Measurements from ENCODE around the gene NR1I2. TPM values are rescaled to one million over a fixed set of nuclear protein-coding genes. Genes with fewer than 3 reads are reported as not detected.

Gene NR1I2
- total and polyA plus RNA-seq, 3 experiments from 2014 or later = 0.35 to 1.0 (median 0.38) TPM

- CTCF ChIA-PET = no interaction called here
- H3K27me3 ChIP-seq (ENCODE audit: insufficient read depth, low read length, poor library complexity, severe bottlenecking) = no peaks in the 10 kb centered on the region
- Mint-ChIP-seq H3K27ac (no peak overlapping the region), H3K4me1 (peaks cover 4 to 9% (median 4%) of the 10 kb centered on the region in 3 donors), H3K36me3 (peaks cover 38 to 72% (median 46%) of the 10 kb centered on the region in 3 donors), H3K27me3 (no peaks in the 10 kb centered on the region), H3K4me3 (no peak overlapping the region), H3K9me3 (peaks cover 0 to 3% (median 3%) of the 10 kb centered on the region in 5 donors)
- H3K4me3 ChIP-seq (ENCODE audit: low read length) = no peak overlapping the region
- no peak for DNase-seq
- POLR2A ChIA-PET = no interaction called here
- peaks cover 18% of the 10 kb centered on the region for H3K36me3 ChIP-seq (ENCODE audit: insufficient read depth, low read length)
- H3K9me3 ChIP-seq (ENCODE audit: low read length) = no peaks in the 10 kb centered on the region
- H3K27ac ChIP-seq (ENCODE audit: low read depth, low read length) = no peak overlapping the region
- H3K4me1 ChIP-seq (ENCODE audit: insufficient read depth, low read length) = no peaks in the 10 kb centered on the region
These were observed 79.8 kb downstream of the NR1I2 start for GRCh38 chr3:119861681-119862080.

- CTCF ChIA-PET = no interaction called here
- H3K9me3 Mint-ChIP-seq = peaks cover 0 to 3% (median 3%) of the 10 kb centered on the region in 5 donors
These were observed 80.7 kb downstream of the NR1I2 start for GRCh38 chr3:119862616-119863015.

DNA sequence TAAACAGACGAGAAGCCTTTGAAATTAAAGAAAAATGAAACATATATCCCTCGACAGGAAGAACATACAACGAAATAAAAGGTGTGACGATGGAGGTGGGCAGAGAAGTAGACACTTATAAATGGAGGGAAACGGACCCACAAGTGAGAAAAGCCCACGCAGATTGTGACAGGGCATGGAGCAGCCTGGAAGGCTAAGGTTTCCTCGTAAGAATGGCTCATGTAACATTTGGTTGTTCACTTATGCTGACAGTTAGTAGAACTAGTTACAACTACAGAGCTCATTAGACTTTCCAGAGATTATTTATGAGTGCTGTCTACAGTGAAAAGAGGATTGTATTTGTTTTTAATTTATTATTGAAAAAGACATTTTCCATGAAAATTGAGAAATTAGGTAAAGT lies 82.6 kb downstream of the NR1I2 start:
- Mint-ChIP-seq H3K4me1 (peaks cover 13 to 16% (median 16%) of the 10 kb centered on the region in 3 donors), H3K36me3 (peaks cover 26 to 59% (median 29%) of the 10 kb centered on the region in 3 donors), H3K4me3 (no peak overlapping the region), H3K27me3 (no peaks in the 10 kb centered on the region), H3K9me3 (peaks cover 0 to 3% (median 0%) of the 10 kb centered on the region in 5 donors), H3K27ac (no peak overlapping the region)
- ChIA-PET POLR2A (interaction anchor here (0.7 kb wide), 1 partner anchor 15 kb away, joined by 3 read pairs; no protein-coding TSS in a partner anchor), CTCF (no interaction called here)
- Histone ChIP-seq H3K27me3 (ENCODE audit: insufficient read depth, low read length, poor library complexity, severe bottlenecking) (no peaks in the 10 kb centered on the region), H3K9me3 (ENCODE audit: low read length) (no peaks in the 10 kb centered on the region), H3K36me3 (ENCODE audit: insufficient read depth, low read length) (peaks cover 14% of the 10 kb centered on the region), H3K27ac (ENCODE audit: low read depth, low read length) (no peak overlapping the region), H3K4me1 (ENCODE audit: insufficient read depth, low read length) (no peaks in the 10 kb centered on the region), H3K4me3 (ENCODE audit: low read length) (no peak overlapping the region)
- DNase-seq = no peak

More at GRCh38 chr3:119862616-119863015, 80.7 kb downstream of the NR1I2 start:
- H3K27me3 Mint-ChIP-seq = no peaks in the 10 kb centered on the region
- POLR2A ChIA-PET = no interaction called here
- no peaks in the 10 kb centered on the region for H3K4me1 ChIP-seq (ENCODE audit: insufficient read depth, low read length)
- no peak overlapping the region for H3K27ac ChIP-seq (ENCODE audit: low read depth, low read length)
- peaks cover 32 to 68% (median 36%) of the 10 kb centered on the region in 3 donors for H3K36me3 Mint-ChIP-seq
- H3K4me3 ChIP-seq (ENCODE audit: low read length) = no peak overlapping the region
- H3K27ac Mint-ChIP-seq = no peak overlapping the region
- no peak for DNase-seq
- no peak overlapping the region for H3K4me3 Mint-ChIP-seq
- H3K4me1 Mint-ChIP-seq = peaks cover 4 to 13% (median 6%) of the 10 kb centered on the region in 3 donors
- no peaks in the 10 kb centered on the region for H3K27me3 ChIP-seq (ENCODE audit: insufficient read depth, low read length, poor library complexity, severe bottlenecking)
- H3K9me3 ChIP-seq (ENCODE audit: low read length) = no peaks in the 10 kb centered on the region
- peaks cover 18% of the 10 kb centered on the region for H3K36me3 ChIP-seq (ENCODE audit: insufficient read depth, low read length)

Other genes starting within 250 kb of the NR1I2 start
- 10 to 100 TPM; 16.8 to 17.9 TPM for gene CD80, start 222.5 kb upstream of the NR1I2 start, total RNA-seq
- 0.91 TPM for gene CD80, start 222.5 kb upstream of the NR1I2 start, polyA plus RNA-seq
- 1 to 10 TPM; 6.8 to 7.9 TPM for gene ADPRH, start 202.6 kb upstream of the NR1I2 start, total RNA-seq
- 2.5 TPM for gene ADPRH, start 202.6 kb upstream of the NR1I2 start, polyA plus RNA-seq
- under 1 TPM in 1 of 2 experiments, not detected in 1; 0.16 TPM for gene PLA1A, start 184.2 kb upstream of the NR1I2 start, total RNA-seq
- not detected for gene PLA1A, start 184.2 kb upstream of the NR1I2 start, polyA plus RNA-seq
- 1 to 10 TPM; 2.2 to 3.2 TPM for gene POPDC2, start 121.5 kb upstream of the NR1I2 start, total RNA-seq
- gene POPDC2, start 121.5 kb upstream of the NR1I2 start, polyA plus RNA-seq = 2.0 TPM
- 100 to 1,000 TPM; 105 to 108 TPM for gene COX17, start 104.7 kb upstream of the NR1I2 start, total RNA-seq
- 82.4 TPM for gene COX17, start 104.7 kb upstream of the NR1I2 start, polyA plus RNA-seq
- gene CFAP91, start 79.1 kb upstream of the NR1I2 start, total RNA-seq = under 1 TPM; 0.64 to 0.77 TPM
- gene CFAP91, start 79.1 kb upstream of the NR1I2 start, polyA plus RNA-seq = 0.45 TPM

Measured in CD8-positive, alpha-beta memory T cell (primary cell).